ENCODE data around the gene SOCS3.
"Not testable (repeated sequence)": the region's sequence is repeated elsewhere in the genome, so short reads cannot be mapped to it uniquely, and the experiment has no call there.

The SOCS3 gene

DNA sequence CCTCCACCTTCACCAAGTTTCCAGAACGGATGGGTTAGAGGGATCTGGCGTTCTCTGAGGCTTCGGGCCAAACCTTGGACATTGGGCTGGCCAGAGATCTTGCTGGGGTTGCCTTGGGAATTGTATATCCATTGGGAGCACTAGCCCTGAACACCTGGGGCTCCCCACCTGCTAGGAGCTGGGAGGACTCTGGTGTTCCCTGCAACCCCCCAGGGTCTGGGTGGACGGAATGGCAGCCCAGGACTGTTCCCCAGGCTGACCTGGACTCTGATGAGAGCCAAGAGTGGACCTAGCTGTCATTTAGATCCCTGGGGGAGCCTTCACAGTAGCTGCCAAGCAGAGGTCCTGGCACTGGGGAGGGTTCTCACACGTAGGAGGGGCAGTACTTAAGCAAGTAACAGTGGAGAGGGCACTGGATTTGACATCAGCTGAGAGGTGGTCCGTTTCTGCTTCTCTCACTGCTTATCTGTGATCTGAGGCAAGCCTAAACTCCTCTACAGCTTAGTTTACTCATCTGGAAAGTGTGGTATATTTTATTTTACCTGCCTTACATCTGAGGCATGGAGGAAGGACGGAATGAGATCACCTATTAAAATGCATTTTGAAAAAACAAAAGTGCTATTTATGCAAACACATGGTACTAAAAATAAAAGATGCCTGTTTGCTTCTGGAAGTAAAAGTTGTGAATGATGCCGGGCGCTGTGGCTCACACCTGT, 11.7 kb downstream of the SOCS3 start:
- no peak for DNase-seq (ENCODE audit: low read depth)

DNA sequence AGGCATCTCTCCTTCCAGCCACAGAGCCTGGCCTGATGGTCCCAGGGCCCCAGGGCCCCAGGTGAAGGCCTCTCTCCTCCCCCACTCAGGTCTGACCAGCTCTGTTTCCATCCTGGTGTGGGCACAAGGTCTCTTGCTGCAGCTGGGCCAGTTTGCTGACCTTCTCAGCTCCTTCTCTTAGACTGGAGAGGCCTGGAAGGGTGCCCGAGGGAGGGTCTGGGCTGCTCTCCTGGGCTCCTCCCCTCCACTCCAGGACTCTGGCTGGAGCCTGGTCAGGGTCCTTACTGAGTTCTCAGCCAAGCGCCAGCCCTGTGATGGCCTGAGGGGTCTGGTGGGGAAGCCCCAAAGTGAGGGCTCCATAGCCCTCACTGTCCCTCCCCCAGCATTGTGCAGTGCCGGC, 12.4 kb downstream of the SOCS3 start:
- DNase-seq (ENCODE audit: low read depth), result no peak

GRCh38 chr17:78346605-78347250, 13.1 kb downstream of the SOCS3 start:
- no peak for DNase-seq (ENCODE audit: low read depth)

- no peak for DNase-seq (ENCODE audit: low read depth)
These were observed 13.9 kb downstream of the SOCS3 start for GRCh38 chr17:78345791-78346494.

- no peak for DNase-seq (ENCODE audit: low read depth)
These were observed 14.7 kb downstream of the SOCS3 start for GRCh38 chr17:78345172-78345571.

DNA sequence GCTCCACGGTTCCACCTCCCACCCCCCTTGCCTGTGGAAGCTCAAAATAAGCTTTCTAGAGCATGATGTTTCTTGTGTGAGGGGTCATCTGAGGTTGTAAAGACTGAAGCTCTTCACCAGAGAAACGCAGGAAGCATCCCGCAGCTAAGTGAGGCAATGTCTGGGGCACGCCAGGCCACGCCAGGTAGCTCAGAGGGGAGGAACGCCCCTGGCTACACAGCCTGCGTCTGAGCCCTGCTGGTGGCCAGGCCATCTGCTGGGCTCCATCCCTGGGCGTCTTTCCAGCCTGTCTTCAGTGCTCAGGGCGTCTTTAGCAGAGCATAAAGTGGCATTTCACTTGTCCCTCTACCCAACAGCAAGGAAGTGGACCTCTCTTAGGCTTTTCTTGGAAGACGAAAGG, 15.2 kb downstream of the SOCS3 start:
- DNase-seq (ENCODE audit: low read depth), result no peak

- no peak for DNase-seq (ENCODE audit: low read depth)
These were observed 16.2 kb downstream of the SOCS3 start for GRCh38 chr17:78343543-78344201.

DNA sequence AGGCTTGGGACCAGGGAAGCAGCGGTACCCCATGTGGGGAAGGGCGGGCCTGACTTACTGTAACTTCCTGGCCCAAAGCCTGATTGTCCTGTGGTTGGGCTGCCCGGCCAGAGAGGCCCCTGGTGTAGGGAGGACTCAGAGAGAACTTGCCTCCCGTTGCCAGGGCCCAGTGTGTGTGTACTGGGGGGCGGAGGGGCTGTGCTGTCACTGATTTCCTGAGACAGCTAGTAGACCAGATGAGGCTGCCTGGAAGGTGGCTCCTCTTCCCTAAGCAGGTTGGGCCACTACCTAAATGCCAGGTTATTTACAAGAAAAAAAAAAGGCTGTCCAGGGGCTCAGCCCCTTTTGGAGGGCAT, 16.7 kb downstream of the SOCS3 start:
- no peak for DNase-seq (ENCODE audit: low read depth)

DNA sequence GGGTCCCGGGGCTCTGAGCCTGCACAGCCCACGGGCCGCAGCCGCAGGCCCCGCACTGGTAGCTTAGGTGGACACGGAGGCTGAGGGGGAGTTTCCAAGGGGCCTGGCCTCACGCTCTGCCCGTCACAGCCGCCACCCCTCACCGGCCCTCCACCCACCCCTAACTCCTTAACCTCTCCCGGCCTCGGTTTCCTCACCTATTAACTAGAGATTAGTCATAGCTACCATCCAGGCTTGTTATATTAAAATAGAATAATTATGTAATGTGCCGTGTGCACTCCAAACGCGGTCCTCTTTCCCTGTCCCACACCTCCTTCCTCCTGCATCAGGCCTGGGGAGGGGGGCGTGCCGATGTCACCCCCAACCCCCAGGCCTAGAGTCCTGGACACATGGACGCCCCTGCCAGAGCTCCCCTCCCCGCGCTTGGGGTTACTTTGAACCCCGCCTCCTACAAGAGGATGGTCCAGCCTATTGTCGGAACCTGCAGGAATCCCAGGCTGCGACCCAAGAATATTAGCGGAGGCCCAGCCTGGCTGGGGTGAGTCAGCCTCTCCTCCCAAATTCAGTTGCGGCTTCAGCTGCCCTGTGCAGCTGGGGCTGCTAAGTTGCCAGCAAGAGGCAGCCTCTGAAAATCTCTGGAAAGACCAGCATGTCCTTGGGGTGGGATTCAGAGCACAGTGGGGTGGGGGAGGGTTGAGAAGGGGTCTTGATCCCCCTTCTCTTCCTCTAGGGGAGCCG, 17.3 kb downstream of the SOCS3 start:
- DNase-seq (ENCODE audit: low read depth), result no peak

DNA sequence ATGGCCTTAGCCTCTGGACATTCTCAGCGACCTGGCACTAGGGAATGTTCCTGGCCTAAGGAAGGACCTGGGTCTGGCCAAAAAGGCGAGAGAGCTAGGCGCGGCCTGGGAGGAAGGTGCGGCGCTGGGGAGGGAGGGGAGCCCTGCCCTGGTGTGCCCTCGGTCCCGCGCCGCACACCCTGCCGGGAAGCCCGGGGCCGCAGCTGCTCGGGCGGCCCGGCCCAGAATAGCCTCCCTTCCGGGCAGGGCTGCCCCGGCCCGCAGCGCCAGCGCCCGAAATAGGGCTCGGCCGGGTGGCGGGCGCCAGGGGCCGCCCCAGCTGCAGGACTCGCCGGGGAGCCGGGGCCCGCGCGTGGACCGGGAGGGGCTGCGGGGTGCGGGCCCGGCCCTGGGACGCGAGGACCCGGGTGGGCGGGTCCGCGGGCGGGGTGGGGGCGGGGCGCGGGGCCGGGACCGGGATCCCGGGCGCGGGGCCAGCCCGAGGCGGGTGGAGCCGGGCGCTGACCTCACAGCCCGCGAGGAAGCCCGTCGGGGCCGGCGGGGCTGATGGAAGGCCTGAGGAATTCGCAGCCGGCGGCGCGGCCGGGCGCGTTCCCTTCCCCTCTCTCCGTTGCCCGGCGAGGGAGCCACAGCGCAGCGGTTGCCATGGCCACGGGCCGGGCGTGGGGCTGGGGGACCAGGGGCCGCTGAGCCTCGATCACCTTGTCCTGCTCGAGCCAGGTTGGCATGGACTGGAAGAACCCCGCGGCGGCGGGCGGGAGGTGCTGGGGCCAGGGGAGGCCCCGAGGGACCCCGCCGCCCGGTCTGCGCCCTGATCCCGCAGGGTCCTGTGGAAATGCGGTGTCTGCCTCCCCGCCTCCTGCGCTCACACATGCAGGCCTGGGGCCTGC, 18.1 kb downstream of the SOCS3 start:
- no peak for DNase-seq (ENCODE audit: low read depth)

GRCh38 chr17:78340183-78340955, 19.5 kb downstream of the SOCS3 start:
- no peak for DNase-seq (ENCODE audit: low read depth)

- DNase-seq (ENCODE audit: low read depth), result no peak
These were observed 21.2 kb downstream of the SOCS3 start for GRCh38 chr17:78338486-78339259.

DNA sequence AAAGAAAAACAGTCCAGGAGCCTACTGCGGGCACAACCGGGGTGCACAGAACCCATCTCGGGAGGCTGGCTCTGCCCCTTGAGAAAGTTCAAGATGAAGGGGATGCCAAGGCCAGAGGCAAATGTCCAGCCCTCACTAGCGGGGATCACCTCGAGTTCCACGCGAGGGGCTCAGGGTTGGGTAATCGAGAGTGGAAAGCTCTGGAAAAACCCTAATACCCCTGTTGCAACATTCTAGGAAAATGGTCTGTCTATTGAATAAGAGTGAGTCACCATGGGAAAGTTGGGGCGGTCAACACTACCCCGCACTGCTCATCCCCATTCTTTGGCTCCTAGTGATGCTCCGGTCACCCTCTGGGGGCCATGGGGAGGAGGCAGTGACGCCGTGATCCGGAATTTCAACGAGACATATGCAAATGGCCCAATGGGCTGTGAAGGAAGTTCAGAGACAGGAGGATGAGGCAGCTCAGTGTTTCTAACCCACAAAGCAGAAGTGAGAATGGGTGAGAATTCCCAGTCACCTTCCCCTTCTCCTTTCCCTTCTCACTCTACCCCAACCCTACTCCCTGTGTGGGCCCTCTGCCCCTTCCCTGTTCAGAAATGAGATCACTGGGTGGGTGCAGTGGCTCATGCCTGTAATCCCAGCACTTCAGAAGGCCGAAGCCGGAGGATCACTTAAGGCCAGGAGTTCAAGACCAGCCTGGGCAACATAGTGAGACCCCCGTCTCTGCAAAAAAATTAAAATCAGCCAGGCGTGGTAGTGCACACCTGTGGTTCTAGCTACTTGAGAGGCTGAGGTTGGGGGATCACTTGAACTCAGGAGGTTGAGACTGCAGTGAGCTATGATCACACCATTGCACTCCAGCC, 22.4 kb downstream of the SOCS3 start:
- no peak for DNase-seq (ENCODE audit: low read depth)

GRCh38 chr17:78335209-78335608, 24.7 kb downstream of the SOCS3 start:
- no peak for DNase-seq (ENCODE audit: low read depth)

DNA sequence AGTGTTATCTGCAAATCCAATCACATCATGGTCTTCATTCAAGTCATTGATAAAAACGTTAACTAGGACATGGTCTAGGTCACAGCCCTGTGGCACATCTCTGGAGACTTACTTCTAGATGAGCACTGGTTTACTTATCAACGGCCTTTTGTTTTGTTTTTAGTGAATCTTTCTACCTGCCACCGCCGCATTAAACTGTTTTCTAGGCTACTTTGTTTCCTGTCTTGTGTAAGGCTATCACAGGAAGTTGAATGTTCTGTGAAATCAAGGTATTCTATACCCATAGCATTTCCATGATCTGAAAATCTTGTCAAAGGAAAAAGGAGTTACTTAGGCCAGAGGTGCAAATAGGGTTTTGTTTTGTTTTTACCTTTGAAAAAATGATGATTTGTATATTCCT, 26.9 kb downstream of the SOCS3 start:
- DNase-seq (ENCODE audit: low read depth), result no peak

DNA sequence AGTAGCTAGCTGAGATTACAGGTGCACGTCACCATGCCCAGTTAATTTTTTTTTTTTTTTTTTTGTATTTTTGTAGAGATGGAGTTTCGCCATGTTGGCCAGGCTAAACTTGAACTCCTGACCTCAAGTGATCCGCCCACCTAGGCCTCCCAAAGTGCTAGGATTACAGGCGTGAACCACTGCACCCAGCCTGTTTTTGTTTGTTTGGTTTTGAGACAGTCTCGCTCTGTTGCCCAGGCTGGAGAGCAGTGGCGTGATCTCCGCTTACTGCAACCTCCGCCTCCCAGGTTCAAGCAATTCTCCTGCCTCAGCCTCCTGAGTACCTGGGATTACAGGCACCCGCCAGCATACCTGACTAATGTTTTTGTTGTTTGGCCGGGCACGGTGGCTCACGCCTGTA, 28.5 kb downstream of the SOCS3 start:
- DNase-seq (ENCODE audit: low read depth), result not testable (repeated sequence)

DNA sequence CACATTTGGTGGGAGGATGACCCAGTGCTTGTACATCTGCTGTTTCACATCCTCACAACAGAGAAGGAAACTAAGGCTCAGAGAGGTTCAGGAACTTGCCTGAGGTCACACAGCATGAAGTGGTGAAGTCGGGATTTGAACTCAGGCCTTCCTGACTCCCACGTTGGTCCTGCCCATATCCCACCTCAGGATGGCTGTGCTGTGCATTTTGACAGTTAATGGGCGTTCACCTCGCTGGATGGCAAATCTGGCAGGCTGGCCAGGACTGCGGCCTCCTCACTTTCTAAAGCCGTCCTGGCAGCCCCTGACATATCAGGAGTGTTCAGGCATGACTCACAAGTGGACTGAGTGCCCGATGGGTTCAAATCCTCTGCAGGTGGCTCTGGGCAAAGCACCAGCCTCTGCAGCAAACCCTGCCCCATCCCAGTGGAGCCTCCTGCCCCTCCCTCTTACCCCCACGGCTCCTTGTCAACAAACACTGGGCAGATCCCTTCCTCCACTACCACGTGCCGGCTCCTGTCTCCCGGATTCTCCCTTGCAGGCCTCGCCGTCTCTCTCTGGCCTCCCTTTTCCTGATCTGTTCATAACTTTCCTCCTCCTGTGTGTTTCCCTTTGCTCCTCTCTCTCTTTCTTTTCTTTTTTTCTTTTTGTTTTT, 29.2 kb downstream of the SOCS3 start:
- DNase-seq (ENCODE audit: low read depth), result no peak
